Uterus (tissue), 4 donors: ENCODE data around the gene MICAL3. TPM values are rescaled to one million over a fixed set of nuclear protein-coding genes. Genes with fewer than 3 reads are reported as not detected.
"Not testable (repeated sequence)": the region's sequence is repeated elsewhere in the genome, so short reads cannot be mapped to it uniquely, and the experiment has no call there.

Experiments
- DNase-seq, 2 donors: peaks; one replicate each; pipeline ENCODE4 v3.0.0-alpha.2; 2019 to 2020
- H3K27ac ChIP-seq, 2 donors: fragments of 200-600 bp; sonication (generic); 1 replicate in 1 of 2; 2 replicates in 1 of 2; pipeline ENCODE4 v1.5.1; 2016 to 2018
- H3K27me3 ChIP-seq, 2 donors: fragments of 200-600 bp; sonication (generic); one replicate each; pipeline ENCODE4 v1.5.1; 2018 to 2019; ENCODE audit warnings: control low read depth in 1 of 2
- H3K36me3 ChIP-seq, 2 donors: fragments of 200-600 bp; sonication (generic); one replicate each; pipeline ENCODE4 v1.5.1; 2019; ENCODE audit warnings: control low read depth in 1 of 2
- H3K4me1 ChIP-seq, 2 donors: fragments of 200-600 bp; sonication (generic); one replicate each; pipeline ENCODE4 v1.5.1; 2018 to 2019; ENCODE audit warnings: control low read depth in 1 of 2
- H3K4me3 ChIP-seq, 2 donors: fragments of 200-600 bp; sonication (generic); 1 replicate in 1 of 2; 2 replicates in 1 of 2; pipeline ENCODE4 v1.5.1; 2018 to 2019; ENCODE audit warnings: mild to moderate bottlenecking in 1 of 2
- H3K9me3 ChIP-seq, 2 donors: fragments of 200-600 bp; sonication (generic); one replicate each; pipeline ENCODE4 v1.5.1; 2019; ENCODE audit warnings: control low read depth in 1 of 2
- POLR2A ChIP-seq, 2 donors: fragments of 450-650 bp; IDR thresholded peaks; one replicate each; pipeline ENCODE4 v1.6.1; 2016; ENCODE audit warnings: antibody characterized with exemption in 2 of 2, mild to moderate bottlenecking in 1 of 2, moderate library complexity in 1 of 2
- intact Hi-C: fragments of 100-400 bp; cut with DNase I; formaldehyde crosslinking; loops from one replicate; pipeline ENCODE4 v1.15.1; 2023; ENCODE audit warnings: low total_unique reads
- total RNA-seq, 4 donors: library from RNA; depleted of rRNA in 3 of 4; stranded (reverse); fragments of >200 nt in 3 of 4; gene quantifications; one replicate each; pipeline versions ENCODE4 v1.1.0 to v1.2.4, GENCODE V29; 2014 to 2023
- TF ChIP-seq, protein P1 (sequence below), 4 experiments: fragments of 200-600 bp in 2 of 4; fragments of 450-650 bp in 2 of 4; sonication (generic) in 2 of 4; IDR thresholded peaks; one replicate each; pipeline ENCODE4 v1.5.1; 2016 to 2019; ENCODE audit warnings: antibody characterized with exemption in 4 of 4, mild to moderate bottlenecking in 2 of 4, moderate library complexity in 1 of 4
- donor health status: DM: yes; HTN: yes; CAD: no.

Gene MICAL3
- total RNA-seq, 4 donors from 2014 or later, result 13.5 to 167 (median 47.2) TPM

DNA sequence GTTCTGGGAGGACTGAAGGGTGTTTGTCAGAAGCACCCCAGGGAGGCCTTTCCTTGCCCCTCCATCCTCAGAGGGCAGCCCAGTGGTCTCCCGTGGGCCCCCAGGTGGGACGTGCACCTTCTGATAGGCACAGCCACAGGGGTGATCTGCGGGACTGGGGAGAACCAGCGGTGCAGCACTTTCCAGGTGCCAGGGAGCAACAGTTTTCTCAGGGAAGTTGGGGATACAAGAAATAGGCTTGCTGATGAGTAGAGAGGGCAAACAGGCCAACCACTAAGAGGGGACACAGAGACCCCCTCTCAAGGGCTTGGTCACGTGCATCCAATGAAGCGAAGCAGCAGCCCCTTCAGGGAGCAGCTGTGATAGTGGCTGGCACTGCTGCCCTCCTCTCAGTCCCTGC lies 143.0 kb downstream of the MICAL3 start:
- no peak for DNase-seq
- no peaks in the 10 kb centered on the region for H3K4me1 ChIP-seq
- no peaks in the 10 kb centered on the region for H3K9me3 ChIP-seq
- H3K36me3 ChIP-seq, result no peaks in the 10 kb centered on the region
- intact Hi-C loops, result no loop called here
- H3K4me3 ChIP-seq, result no peak overlapping the region
- H3K27me3 ChIP-seq, result no peaks in the 10 kb centered on the region
- H3K27ac ChIP-seq, result no peak overlapping the region
- no peak for TF ChIP-seq POLR2A (IDR thresholded peaks at IDR 0.05)
- TF ChIP-seq, protein P1, sequence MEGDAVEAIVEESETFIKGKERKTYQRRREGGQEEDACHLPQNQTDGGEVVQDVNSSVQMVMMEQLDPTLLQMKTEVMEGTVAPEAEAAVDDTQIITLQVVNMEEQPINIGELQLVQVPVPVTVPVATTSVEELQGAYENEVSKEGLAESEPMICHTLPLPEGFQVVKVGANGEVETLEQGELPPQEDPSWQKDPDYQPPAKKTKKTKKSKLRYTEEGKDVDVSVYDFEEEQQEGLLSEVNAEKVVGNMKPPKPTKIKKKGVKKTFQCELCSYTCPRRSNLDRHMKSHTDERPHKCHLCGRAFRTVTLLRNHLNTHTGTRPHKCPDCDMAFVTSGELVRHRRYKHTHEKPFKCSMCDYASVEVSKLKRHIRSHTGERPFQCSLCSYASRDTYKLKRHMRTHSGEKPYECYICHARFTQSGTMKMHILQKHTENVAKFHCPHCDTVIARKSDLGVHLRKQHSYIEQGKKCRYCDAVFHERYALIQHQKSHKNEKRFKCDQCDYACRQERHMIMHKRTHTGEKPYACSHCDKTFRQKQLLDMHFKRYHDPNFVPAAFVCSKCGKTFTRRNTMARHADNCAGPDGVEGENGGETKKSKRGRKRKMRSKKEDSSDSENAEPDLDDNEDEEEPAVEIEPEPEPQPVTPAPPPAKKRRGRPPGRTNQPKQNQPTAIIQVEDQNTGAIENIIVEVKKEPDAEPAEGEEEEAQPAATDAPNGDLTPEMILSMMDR (IDR thresholded peaks at IDR 0.05), result no peak

DNA sequence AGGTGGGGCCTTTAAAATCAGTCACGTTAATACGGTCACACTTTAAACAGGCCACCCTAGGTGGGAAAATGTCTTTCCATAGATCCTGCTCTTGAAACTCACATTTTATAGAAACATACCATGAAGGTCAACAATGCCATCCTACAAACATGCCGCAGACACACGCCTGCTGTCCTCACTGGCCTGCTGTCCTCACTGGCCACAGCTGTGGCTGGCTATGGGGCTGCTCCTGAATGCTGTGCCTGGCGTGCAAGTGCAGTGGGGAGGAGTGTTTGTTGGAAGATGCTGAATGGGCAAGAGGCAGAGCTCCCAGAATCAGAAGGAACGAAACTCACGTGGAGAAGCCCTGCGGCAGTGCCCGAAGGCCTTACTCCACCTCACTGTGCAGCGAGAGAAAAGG lies 143.9 kb downstream of the MICAL3 start:
- TF ChIP-seq, protein P1 (IDR thresholded peaks at IDR 0.05), result no peak
- no peak for TF ChIP-seq POLR2A (IDR thresholded peaks at IDR 0.05)
- Histone ChIP-seq H3K36me3 (no peaks in the 10 kb centered on the region), H3K9me3 (no peaks in the 10 kb centered on the region), H3K27me3 (no peaks in the 10 kb centered on the region), H3K4me1 (no peaks in the 10 kb centered on the region), H3K4me3 (no peak overlapping the region), H3K27ac (no peak overlapping the region)
- DNase-seq, result no peak
- intact Hi-C loops, result no loop called here

DNA sequence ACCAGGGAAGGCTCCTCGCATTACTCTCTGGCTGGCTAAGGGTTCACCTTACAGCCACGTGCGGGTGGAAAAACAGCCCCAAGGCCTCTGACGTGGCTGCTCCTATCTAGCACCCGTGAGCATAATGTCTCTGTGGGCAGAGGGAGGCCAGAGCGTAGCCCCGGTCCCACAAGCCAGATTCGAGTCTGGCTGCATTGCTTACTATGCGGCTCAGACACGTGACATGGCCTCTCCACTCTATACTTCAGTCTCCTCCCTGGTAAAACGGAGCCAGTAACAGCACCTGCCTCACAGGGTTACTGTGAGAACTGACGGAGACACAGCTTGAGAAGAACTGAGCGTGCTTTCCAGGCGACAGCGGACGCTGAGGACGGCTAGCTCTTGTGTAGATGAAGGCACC lies 144.3 kb downstream of the MICAL3 start:
- H3K27me3 ChIP-seq, result no peaks in the 10 kb centered on the region
- no peak overlapping the region for H3K27ac ChIP-seq
- no peaks in the 10 kb centered on the region for H3K36me3 ChIP-seq
- DNase-seq, result no peak
- TF ChIP-seq, protein P1 (IDR thresholded peaks at IDR 0.05), result no peak
- TF ChIP-seq POLR2A (IDR thresholded peaks at IDR 0.05), result no peak
- H3K9me3 ChIP-seq, result no peaks in the 10 kb centered on the region
- intact Hi-C loops, result no loop called here
- no peak overlapping the region for H3K4me3 ChIP-seq
- no peaks in the 10 kb centered on the region for H3K4me1 ChIP-seq

DNA sequence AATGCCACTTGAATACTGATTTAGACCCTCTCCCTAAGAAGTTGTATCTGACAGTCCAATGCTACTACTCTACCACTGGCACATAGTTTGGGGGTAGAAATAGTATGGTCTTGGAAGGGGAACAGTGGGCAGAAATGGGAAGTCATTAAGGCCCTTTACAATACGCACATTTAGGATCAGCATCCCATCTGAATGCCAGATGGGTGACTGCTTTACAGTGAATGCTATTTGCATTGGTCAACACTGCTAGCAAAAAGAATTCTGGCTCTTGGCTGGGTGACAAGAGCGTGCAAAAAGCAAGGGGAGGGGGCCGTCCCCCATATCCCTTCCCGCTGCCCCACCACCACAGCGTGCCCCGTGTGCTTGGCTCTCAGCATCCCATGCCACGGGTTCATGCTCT lies 145.4 kb downstream of the MICAL3 start:
- Histone ChIP-seq H3K27me3 (no peaks in the 10 kb centered on the region), H3K4me1 (no peaks in the 10 kb centered on the region), H3K9me3 (no peaks in the 10 kb centered on the region), H3K36me3 (no peaks in the 10 kb centered on the region), H3K4me3 (no peak overlapping the region), H3K27ac (no peak overlapping the region)
- no peak for DNase-seq
- intact Hi-C loops, result no loop called here
- TF ChIP-seq POLR2A (IDR thresholded peaks at IDR 0.05), result no peak
- TF ChIP-seq, protein P1 (IDR thresholded peaks at IDR 0.05), result no peak

DNA sequence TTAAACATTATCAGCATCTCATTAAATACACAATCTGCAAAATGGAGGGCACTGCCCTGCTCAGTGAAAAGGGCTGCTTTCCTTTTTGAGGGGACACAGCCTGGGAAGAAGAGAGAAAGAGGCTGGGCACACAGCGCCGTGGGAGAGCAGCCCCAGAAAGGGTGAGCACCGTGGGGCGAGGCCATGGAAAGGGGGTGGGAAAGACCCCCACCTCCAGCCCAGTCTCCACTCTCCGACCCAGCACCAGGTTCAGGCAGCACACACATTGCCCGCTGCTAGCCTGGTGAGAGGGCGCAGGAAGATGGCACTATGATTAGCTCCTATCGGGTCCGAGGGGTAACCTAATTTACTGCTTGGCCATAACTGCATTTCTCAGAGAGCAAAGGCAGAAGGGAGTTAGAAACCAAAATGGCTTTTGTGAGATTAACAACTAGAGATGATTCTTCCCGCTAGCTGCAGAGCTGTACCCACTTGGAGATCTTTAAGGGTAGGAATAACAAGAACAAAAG lies 146.1 kb downstream of the MICAL3 start:
- Histone ChIP-seq H3K4me1 (no peaks in the 10 kb centered on the region), H3K9me3 (no peaks in the 10 kb centered on the region), H3K36me3 (no peaks in the 10 kb centered on the region), H3K27ac (no peak overlapping the region), H3K27me3 (no peaks in the 10 kb centered on the region), H3K4me3 (no peak overlapping the region)
- DNase-seq, result no peak
- TF ChIP-seq, protein P1 (IDR thresholded peaks at IDR 0.05), result no peak
- TF ChIP-seq POLR2A (IDR thresholded peaks at IDR 0.05), result no peak
- intact Hi-C loops, result no loop called here

DNA sequence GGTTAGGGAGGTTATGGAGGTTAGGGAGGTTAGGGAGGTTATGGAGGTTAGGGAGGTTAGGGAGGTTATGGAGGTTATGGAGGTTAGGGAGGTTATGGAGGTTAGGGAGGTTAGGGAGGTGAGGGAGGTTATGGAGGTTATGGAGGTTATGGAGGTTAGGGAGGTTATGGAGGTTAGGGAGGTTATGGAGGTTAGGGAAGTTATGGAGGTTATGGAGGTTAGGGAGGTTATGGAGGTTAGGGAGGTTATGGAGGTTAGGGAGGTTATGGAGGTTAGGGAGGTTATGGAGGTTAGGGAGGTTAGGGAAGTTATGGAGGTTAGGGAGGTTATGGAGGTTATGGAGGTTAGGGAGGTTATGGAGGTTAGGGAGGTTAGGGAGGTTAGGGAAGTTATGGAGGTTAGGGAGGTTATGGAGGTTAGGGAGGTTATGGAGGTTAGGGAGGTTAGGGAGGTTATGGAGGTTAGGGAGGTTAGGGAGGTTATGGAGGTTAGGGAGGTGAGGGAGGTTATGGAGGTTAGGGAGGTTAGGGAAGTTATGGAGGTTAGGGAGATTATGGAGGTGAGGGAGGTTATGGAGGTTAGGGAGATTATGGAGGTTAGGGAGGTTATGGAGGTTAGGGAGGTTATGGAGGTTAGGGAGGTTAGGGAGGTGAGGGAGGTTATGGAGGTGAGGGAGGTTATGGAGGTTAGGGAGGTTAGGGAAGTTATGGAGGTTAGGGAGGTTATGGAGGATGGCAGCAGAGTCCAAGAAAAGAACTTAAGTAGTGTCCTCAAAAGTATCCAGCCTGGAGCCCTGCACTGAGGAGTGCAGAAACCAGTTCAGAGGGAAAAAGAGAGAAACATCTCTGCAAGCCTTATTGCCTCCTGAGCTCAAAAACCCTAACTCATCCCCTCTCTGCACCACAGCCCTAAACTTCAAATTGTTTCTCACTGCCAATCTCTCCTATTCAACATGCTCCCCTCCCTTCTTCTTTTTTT lies 147.2 kb downstream of the MICAL3 start:
- H3K27me3 ChIP-seq, H3K27ac ChIP-seq, H3K4me3 ChIP-seq, H3K36me3 ChIP-seq, intact Hi-C loops, H3K4me1 ChIP-seq, H3K9me3 ChIP-seq, DNase-seq: not testable (repeated sequence)
